Limb (tissue), 2 donors: Measurements from ENCODE around the gene VPS11.
A peak's percentile ranks its signal among the peaks of the same experiment; 100 is the strongest.

ENCODE experiments used
- DNase-seq, 2 donors: peaks; one replicate each; pipeline ENCODE4 v3.0.0-alpha.2; 2016; ENCODE audit errors: extremely low spot score in 2 of 2

Gene VPS11

DNA sequence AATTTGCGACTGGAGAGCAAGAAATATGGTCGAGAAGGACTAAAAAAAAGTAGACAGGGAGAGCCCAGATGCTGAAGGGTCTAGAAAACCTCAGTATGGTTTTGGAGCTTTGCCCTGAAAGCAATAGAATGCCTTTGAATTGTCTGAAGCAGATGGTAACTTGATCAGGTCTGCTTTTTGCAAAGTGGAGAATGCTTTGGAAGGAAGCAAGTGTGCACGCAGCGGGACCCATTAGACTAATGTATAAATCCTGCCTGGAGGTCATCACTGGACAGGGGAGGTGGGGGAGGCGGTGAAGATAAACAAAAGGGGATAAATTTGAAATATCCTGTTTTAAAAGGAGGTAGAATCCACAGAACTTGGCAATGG, 53.0 kb downstream of the VPS11 start:
- DNase-seq, result peak in 1 of 2 donors; percentile 50

DNA sequence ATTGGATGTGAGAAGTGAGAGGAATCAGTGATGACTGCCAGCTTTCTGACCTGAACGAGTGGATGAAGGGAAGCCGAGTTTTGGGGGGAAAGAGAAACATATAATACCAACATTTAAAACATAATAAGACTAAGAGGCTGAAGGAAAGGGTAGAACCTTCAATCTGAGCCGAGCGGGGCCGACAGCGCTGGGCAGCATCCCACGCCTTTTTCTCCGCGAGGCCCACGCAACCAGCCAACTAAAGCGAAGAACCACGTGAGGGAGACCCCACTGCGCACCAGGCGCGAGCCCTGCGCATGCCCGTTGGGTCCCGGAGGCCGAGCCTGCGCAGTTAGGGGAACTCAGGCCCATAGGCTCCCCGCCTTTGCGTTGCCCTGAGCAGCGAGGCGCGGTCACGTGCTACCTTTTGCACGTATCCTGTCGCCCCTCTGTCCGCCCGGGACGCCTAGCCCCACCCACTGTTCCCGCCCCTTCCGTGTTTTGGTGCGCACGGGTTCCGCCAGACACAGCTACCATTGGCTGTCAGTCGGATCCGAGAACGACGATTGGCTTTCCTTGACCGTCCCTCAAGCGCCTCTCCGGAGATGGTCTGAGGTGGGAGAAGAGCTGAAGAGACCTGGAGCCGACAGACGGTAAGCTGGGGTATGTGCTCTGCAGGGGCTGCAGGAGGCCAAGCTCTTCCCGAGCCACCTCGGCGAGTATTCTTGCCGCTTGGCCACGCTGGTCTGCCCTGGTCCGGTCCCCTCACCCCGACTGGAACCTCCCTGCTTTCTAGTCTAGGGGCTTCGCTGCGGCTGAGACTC, 53.6 kb downstream of the VPS11 start, which contains the start of gene HINFP:
TSS of gene HINFP (plus strand) at position 573 of the 803 bp plus-strand sequence. CDS start 5,365 bp downstream, outside the sequence.
- peak; percentile 99 to 100 for DNase-seq

- DNase-seq, result no peak
These were observed 54.1 kb downstream of the VPS11 start for GRCh38 chr11:119121811-119122124.

GRCh38 chr11:119125821-119126220, 58.2 kb downstream of the VPS11 start:
- no peak for DNase-seq

- no peak for DNase-seq
These were observed 59.2 kb downstream of the VPS11 start for GRCh38 chr11:119126675-119127268.

- no peak for DNase-seq
These were observed 63.0 kb downstream of the VPS11 start for GRCh38 chr11:119130662-119131061.
